Cardiac fibroblast (primary cell): Measurements from ENCODE around the gene RAMP3.
"Not testable (repeated sequence)": the region's sequence is repeated elsewhere in the genome, so short reads cannot be mapped to it uniquely, and the experiment has no call there.

Experiments used
- DNase-seq, 2 donors: peaks; one replicate each; pipeline versions ENCODE4 v3.0.0 to v3.0.0-alpha.2; 2010; ENCODE audit warnings: low read depth in 2 of 2
- H3K4me3 ChIP-seq, 2 donors: replicated peaks in 1 of 2; 1 replicate in 1 of 2; 2 replicates in 1 of 2; pipeline ENCODE4 v1.5.1; 2011; ENCODE audit warnings: low read depth in 2 of 2, low read length in 2 of 2, mild to moderate bottlenecking in 2 of 2, moderate library complexity in 1 of 2
- TF ChIP-seq, protein P1 (sequence below): IDR thresholded peaks from one replicate; pipeline ENCODE4 v1.5.1; 2011; ENCODE audit warnings: low read depth, mild to moderate bottlenecking, low read length, inconsistent platforms

Gene RAMP3

DNA sequence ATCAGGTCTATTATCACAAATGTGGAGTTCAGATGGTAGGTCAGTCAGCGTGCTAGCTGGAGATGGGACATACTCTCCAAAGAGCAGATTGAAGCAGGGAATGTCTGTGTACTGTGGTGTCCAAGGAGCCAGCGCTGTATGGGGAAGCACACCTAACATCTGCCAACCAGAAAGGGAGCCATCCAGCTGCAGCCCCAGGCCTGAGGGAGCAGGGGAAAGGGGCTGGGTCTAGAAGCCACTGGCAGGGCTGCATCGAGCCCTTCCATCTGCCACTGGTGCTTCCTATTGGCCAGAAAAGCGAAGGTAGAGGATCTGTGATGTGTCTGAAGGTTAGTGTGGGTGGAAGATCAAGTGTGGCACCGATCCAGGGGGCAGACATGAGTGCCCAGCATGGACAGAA lies 8.0 kb upstream of the RAMP3 start:
- DNase-seq: no peak
- H3K4me3 ChIP-seq: no peak overlapping the region
- TF ChIP-seq, protein P1, sequence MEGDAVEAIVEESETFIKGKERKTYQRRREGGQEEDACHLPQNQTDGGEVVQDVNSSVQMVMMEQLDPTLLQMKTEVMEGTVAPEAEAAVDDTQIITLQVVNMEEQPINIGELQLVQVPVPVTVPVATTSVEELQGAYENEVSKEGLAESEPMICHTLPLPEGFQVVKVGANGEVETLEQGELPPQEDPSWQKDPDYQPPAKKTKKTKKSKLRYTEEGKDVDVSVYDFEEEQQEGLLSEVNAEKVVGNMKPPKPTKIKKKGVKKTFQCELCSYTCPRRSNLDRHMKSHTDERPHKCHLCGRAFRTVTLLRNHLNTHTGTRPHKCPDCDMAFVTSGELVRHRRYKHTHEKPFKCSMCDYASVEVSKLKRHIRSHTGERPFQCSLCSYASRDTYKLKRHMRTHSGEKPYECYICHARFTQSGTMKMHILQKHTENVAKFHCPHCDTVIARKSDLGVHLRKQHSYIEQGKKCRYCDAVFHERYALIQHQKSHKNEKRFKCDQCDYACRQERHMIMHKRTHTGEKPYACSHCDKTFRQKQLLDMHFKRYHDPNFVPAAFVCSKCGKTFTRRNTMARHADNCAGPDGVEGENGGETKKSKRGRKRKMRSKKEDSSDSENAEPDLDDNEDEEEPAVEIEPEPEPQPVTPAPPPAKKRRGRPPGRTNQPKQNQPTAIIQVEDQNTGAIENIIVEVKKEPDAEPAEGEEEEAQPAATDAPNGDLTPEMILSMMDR: no peak

DNA sequence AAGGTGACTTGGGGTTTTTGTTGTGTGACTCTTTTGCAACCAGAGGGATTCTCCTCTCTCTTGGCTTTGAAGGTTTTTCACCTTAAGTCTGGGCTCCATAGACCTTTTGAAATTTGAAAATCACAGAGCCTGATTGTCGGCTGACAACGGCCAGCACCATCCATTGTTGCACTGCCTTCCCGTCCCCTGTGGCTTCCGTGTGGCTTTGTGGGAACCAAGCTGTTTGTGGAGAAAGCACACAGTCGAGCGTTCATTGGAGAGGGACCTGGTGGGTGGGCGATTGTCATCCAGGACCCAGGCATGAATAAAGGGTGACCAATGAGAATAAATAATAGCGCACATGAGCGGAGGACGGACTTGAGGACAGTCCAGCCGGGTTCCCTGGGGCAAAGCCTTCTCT lies 7.4 kb upstream of the RAMP3 start:
- DNase-seq: no peak
- no peak overlapping the region for H3K4me3 ChIP-seq
- TF ChIP-seq, protein P1: no peak

DNA sequence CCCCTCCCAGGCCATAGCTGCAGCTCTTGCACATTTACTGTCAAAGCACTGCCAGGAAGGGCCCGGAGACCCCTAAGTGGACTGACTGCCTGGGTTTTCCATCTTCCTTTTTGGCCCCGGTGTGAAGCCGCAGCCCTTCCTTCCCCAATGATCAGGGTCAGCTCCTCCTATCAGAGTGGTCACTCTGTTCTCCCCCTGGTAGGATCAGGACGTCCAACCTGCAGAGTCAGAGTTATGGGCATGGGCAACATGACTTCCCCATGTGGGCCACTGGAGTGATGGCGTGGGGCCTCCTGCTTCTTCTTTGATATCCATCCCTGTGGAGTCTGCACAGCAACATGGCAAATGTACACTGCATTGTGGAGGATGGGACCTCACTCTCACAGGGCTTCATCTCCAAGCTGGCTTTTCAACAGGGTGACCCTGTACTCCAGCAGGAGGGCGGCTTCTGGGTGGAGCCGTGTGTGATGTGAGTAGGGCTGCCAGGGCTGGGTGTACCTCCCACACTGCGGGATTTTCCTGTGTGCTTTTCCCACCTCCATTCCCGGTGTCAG lies 6.4 kb upstream of the RAMP3 start:
- TF ChIP-seq, protein P1: no peak
- H3K4me3 ChIP-seq: no peak overlapping the region
- no peak for DNase-seq

DNA sequence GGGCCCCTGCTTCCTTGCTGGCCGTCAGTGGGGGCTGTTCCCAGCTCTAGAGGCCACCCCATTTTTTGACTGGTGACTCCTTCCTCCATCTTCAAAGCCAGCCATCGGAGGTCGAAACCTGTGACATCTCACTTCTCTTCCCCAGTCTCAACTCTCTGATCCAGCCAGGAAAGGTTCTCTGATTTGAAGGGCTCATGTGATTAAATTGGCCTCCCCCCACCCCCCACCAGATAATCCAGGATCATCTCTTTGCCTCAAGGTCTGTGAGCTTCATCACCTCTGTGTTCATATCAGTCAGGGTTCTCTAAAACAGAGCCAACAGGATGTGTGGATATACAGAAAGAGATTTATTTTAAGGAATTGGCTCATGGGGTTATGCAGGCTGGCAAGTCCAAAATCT lies 5.6 kb upstream of the RAMP3 start:
- TF ChIP-seq, protein P1: no peak
- H3K4me3 ChIP-seq: no peak overlapping the region
- no peak for DNase-seq

DNA sequence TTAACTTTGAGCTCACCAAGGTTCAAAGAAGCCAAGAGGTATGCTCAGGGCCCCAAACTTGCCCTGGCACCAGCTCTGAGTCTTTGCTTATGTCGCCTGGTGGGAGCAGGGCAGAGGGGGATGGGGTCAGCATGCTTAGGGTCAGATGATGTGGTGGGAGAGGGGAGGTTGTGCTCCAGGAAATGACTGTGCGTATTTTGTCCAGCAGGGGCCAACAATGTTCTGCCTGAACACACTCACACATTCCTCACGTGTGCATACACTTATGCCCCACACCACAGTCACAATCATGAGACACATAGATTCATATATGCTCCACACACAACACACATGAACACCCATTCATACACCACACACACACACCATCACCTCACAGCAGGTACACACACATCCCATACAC lies 4.4 kb upstream of the RAMP3 start:
- no peak for DNase-seq
- TF ChIP-seq, protein P1: no peak
- H3K4me3 ChIP-seq: no peak overlapping the region

DNA sequence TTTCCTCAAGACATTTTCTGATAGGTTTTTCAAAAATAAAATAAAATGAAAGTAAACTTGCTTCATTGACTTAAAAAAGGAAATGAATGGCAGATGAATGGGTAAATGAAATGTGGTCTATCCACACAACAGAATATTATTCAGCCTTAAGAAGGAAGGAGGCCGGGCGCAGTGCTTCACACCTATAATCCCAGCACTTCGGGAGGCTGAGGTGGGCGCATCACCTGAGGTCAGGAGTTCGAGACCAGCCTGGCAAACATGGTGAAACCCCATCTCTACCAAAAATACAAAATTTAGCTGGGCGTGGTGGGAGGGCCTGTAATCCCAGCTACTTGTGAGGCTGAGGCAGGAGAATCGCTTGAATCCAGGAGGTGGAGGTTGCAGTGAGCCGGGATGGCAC lies 3.7 kb upstream of the RAMP3 start:
- H3K4me3 ChIP-seq, DNase-seq: not testable (repeated sequence)

DNA sequence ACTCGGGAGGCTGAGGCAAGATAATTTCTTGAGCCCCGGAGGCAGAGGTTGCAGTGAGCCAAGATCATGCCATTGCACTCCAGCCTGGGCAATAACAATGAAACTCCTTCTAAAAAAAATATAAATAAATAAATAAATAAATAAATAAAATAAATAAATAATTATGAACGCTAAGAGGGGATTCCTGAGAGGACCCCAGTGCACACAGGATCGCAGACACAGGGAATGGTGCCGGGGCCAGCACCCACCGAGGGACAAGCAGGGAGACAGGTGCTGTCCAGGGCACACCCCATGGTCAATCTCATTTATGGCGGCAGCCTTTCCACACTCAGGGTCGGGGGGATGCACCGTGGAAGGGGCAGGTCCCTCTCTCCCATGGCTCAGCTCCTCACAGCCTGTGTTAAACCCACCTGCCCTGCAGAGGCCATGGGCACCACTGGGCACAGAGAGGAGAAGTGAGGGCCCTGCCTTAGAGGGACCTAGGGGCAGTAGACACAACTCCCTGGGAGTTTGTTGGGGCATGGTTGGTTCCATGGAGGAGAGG lies 2.2 kb upstream of the RAMP3 start:
- H3K4me3 ChIP-seq: no peak overlapping the region
- DNase-seq: no peak
- TF ChIP-seq, protein P1: no peak
